ENCODE measurements around the gene SLC4A3. TPM values are rescaled to one million over a fixed set of nuclear protein-coding genes. Genes with fewer than 3 reads are reported as not detected.
A peak's percentile ranks its signal among the peaks of the same experiment; 100 is the strongest.
"Not testable (repeated sequence)": the region's sequence is repeated elsewhere in the genome, so short reads cannot be mapped to it uniquely, and the experiment has no call there.

SLC4A3 gene
- total RNA-seq, 2 donors from 2014 or later = 270 to 502 TPM

DNA sequence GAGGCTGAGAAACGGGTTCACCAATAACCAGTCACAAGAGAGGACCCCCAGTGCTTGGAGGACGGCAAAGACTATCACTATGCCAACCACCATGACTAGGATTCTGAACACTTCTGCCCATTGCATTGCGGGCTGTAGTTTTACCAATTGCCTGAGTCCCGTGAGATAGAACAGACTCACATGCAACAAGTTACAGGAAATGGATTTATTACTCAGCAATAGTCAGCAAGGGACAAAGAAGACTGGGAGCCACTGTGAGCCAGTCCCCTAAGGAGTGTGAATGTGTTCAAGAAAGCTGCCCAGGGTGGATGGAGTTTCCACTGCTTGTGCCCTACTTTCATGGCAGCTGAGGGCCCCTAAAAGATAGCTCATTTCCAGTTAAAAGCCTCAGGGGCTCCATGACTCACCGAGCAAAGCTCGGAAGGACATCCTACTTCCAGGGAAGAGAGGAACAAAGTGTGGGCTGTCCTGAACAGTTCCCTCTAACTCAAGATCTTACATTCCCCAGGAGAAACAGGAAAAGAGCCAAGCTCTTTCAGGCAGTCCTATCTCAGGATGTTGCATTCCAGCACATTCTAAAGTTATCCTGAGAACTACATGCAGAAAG is 54.4 kb downstream of the SLC4A3 start:
- peak overlapping the region in 1 of 2 donors; percentile 30 for H3K27ac ChIP-seq
- DNase-seq (ENCODE audit: low spot score) = no peak
- H3K27me3 ChIP-seq = no peaks in the 10 kb centered on the region
- H3K4me3 ChIP-seq = no peak overlapping the region
- H3K36me3 ChIP-seq = no peaks in the 10 kb centered on the region
- peaks cover 0 to 6% of the 10 kb centered on the region in 2 donors for H3K4me1 ChIP-seq
- no peaks in the 10 kb centered on the region for H3K9me3 ChIP-seq
- TF ChIP-seq, protein P1, sequence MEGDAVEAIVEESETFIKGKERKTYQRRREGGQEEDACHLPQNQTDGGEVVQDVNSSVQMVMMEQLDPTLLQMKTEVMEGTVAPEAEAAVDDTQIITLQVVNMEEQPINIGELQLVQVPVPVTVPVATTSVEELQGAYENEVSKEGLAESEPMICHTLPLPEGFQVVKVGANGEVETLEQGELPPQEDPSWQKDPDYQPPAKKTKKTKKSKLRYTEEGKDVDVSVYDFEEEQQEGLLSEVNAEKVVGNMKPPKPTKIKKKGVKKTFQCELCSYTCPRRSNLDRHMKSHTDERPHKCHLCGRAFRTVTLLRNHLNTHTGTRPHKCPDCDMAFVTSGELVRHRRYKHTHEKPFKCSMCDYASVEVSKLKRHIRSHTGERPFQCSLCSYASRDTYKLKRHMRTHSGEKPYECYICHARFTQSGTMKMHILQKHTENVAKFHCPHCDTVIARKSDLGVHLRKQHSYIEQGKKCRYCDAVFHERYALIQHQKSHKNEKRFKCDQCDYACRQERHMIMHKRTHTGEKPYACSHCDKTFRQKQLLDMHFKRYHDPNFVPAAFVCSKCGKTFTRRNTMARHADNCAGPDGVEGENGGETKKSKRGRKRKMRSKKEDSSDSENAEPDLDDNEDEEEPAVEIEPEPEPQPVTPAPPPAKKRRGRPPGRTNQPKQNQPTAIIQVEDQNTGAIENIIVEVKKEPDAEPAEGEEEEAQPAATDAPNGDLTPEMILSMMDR (IDR thresholded peaks at IDR 0.05) = no peak

DNA sequence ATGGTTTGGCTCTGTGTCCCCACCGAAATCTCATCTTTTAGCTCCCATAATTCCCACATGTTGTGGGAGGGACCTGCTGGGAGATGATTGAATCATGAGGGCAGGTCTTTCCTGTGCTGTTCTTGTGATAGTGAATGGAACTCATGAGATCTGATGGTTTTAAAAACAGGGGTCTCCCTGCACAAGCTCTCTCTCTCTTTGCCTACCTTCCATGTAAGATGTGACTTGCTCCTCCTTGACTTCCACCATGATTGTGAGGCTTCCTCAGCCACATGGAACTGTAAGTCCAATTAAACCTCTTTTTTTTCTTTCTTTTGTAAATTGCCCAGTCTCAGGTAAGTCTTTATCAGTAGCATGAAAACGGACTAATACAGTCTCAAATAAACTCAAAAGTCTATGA is 56.0 kb downstream of the SLC4A3 start:
- H3K9me3 ChIP-seq; H3K4me1 ChIP-seq; H3K36me3 ChIP-seq; H3K27me3 ChIP-seq; DNase-seq (ENCODE audit: low spot score); H3K27ac ChIP-seq; H3K4me3 ChIP-seq: not testable (repeated sequence)

DNA sequence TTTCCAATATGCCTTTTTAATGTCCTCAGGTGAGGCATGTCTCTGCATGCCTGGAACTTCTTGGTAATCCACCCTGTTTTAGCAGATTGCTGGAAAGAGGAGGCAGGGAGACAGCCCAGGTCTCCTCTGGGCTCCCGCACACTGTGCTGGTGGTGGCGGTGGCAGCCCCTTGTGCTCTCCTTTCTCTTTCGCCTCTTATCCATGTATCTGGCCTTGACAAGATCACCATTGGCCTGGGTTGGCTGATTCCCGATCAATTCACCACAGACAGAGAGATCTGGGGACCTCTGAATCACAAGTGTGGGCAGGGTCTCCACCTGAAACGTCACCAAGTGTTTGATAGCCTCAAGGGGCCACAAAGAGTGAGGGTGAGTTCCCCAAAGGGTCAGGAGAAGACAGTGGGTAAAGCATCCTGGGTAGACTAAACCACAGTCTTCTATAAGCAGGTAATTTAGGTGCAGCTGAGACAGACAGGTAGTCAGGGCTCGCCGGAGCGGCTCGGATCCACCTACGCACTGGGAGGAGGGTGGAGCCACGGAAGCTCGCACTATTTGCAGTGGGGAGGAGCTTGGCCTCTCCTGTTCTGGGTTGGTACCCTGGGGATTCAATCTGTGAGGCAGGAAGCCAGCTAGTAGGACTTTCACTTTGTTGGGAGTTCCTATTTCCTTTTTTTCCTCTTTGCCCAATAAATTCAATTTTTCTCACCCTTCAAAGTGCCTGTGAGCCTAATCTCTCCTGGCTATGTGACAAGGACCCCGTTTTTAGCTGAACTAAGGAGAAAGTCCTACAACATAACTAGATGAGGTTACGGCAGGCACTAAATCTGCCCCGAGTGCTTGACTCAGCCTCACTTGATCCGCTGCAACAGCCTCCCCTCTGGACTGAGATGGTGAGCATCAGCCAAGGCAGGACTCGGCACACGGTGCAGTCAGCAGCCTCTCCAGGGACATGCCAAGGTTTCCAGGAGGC is 57.6 kb downstream of the SLC4A3 start:
- TF ChIP-seq, protein P1 (IDR thresholded peaks at IDR 0.05) = no peak
- H3K9me3 ChIP-seq = no peaks in the 10 kb centered on the region
- H3K36me3 ChIP-seq = no peaks in the 10 kb centered on the region
- peak; percentile 72 for DNase-seq (ENCODE audit: low spot score)
- peak overlapping the region in 1 of 2 donors; percentile 40 for H3K4me3 ChIP-seq
- H3K27ac ChIP-seq = peak overlapping the region; percentile 52 to 62
- H3K27me3 ChIP-seq = no peaks in the 10 kb centered on the region
- peaks cover 0 to 17% of the 10 kb centered on the region in 2 donors for H3K4me1 ChIP-seq

DNA sequence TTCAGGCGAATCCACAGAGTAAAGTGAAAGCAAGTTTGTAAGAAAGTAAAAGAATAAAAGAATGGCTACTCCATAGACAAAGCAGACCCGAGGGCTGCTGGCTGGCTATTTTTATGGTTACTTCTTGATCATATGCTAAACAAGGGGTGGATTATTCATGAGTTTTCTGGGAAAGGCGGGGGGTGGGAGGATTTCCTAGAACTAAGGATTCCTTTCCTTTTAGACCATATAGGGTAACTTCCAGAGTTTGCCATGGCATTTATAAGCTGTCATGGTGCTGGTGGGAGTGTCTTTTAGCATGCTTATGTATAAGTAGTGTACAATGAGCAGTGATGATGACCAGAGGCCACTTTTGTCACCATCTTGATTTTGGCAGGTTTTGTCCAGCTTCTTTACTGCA is 59.8 kb downstream of the SLC4A3 start:
- no peak for DNase-seq (ENCODE audit: low spot score)
- H3K27me3 ChIP-seq = no peaks in the 10 kb centered on the region
- TF ChIP-seq, protein P1 (IDR thresholded peaks at IDR 0.05) = no peak
- H3K9me3 ChIP-seq = no peaks in the 10 kb centered on the region
- peaks cover 0 to 14% of the 10 kb centered on the region in 2 donors for H3K4me1 ChIP-seq
- no peak overlapping the region for H3K27ac ChIP-seq
- no peaks in the 10 kb centered on the region for H3K36me3 ChIP-seq
- no peak overlapping the region for H3K4me3 ChIP-seq

DNA sequence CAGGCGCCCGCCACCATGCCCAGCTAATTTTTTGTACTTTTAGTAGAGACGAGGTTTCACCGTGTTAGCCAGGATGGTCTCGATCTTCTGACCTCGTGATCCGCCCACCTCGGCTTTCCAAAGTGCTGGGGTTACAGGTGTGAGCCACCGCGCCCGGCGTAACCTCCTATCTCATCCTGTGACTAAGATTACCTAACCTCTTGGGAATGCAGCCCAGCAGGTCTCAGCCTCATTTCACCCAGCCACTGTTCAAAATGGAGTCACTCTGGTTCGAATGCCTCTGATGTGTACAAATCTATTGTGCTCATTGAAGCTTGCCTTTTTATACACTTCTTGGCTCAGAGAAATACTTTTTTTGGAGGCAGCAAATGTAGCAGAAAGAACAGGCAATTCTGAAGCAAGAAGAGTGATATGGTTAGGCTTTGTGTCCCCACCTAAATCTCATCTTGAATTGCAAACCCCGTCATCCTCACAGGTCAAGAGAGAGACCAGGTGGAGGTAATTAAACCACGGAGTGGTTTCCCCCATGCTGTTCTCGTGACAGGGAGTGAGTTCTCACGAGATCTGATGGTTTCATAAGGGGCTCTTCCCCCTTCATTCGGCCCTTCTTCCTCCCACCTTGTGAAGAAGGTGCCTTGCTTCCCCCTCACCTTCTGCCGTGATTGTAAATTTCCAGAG is 60.6 kb downstream of the SLC4A3 start:
- peak overlapping the region in 1 of 2 donors; percentile 64 for H3K27ac ChIP-seq
- H3K9me3 ChIP-seq = no peaks in the 10 kb centered on the region
- H3K4me3 ChIP-seq = no peak overlapping the region
- TF ChIP-seq, protein P1 (IDR thresholded peaks at IDR 0.05) = no peak
- H3K4me1 ChIP-seq = peaks cover 0 to 11% of the 10 kb centered on the region in 2 donors
- no peak for DNase-seq (ENCODE audit: low spot score)
- no peaks in the 10 kb centered on the region for H3K36me3 ChIP-seq
- H3K27me3 ChIP-seq = no peaks in the 10 kb centered on the region

Measured in right atrium auricular region (tissue), 2 donors.